Measurements from ENCODE around the gene C1QTNF12.

GRCh38 chr1:1239227-1239613, 7.3 kb downstream of the C1QTNF12 start:
- TF ChIP-seq POLR2AphosphoS5 (IDR thresholded peaks at IDR 0.05; ENCODE audit: borderline replicate concordance, low read depth, low read length) (no peak), EZH2 (IDR thresholded peaks at IDR 0.05) (no peak), FOXP2 (optimal IDR thresholded peaks at IDR 0.05; ENCODE audit: control extremely low read depth, extremely low read length, insufficient read depth) (no peak)
